Measurements from ENCODE around the gene TCF4. TPM values are rescaled to one million over a fixed set of nuclear protein-coding genes. Genes with fewer than 3 reads are reported as not detected.

The TCF4 gene
- total and polyA plus RNA-seq, 2 experiments from 2014 or later: 77.7 to 89.2 TPM

GRCh38 chr18:55289048-55289447, 298.9 kb downstream of the TCF4 start (continued):
- no peak for TF ChIP-seq REST (IDR thresholded peaks at IDR 0.05; ENCODE audit: unreplicated experiment)

- Mint-ChIP-seq H3K9me3 (no peaks in the 10 kb centered on the region), H3K27me3 (ENCODE audit: insufficient read depth, low read depth, poor library complexity) (peaks cover 4% of the 10 kb centered on the region), H3K4me1 (peaks cover 32% of the 10 kb centered on the region), H3K4me3 (no peak overlapping the region), H3K27ac (peak overlapping the region; percentile 93; the same call in 1 of the 2 replicates), H3K36me3 (ENCODE audit: low read depth) (no peaks in the 10 kb centered on the region)
- Histone ChIP-seq H3K9me2 (ENCODE audit: insufficient read depth) (no peaks in the 10 kb centered on the region), H3K27me3 (ENCODE audit: insufficient read depth) (no peaks in the 10 kb centered on the region), H4K20me1 (replicated peaks; ENCODE audit: insufficient read depth) (no peaks in the 10 kb centered on the region), H3K4me3 (no peak overlapping the region), H3K36me3 (ENCODE audit: insufficient read depth) (no peaks in the 10 kb centered on the region), H3F3A (replicated peaks; ENCODE audit: low read depth) (no peaks in the 10 kb centered on the region), H3K4me2 (no peak overlapping the region), H3K4me1 (ENCODE audit: insufficient read depth) (peaks cover 20% of the 10 kb centered on the region), H3K27ac (ENCODE audit: low read depth) (no peak overlapping the region), H3K79me2 (replicated peaks; ENCODE audit: insufficient read depth) (peaks cover 27% of the 10 kb centered on the region), H2AFZ (no peak overlapping the region)
- no peak for ATAC-seq
- DNase-seq (ENCODE audit: low spot score): no peak
- TF ChIP-seq CTCF (conservative IDR thresholded peaks at IDR 0.05; ENCODE audit: low read depth in 2 of 2): no peak
- no peak for TF ChIP-seq ETS1 (IDR thresholded peaks at IDR 0.05)
- no peak for TF ChIP-seq ZNF114 (CRISPR knock-in tag; IDR thresholded peaks at IDR 0.05)
- no peak for TF ChIP-seq POLR2AphosphoS5 (IDR thresholded peaks at IDR 0.05; ENCODE audit: low read depth)
- TF ChIP-seq EZH2 (IDR thresholded peaks at IDR 0.05; ENCODE audit: low read depth, unreplicated experiment): no peak
- TF ChIP-seq REST (IDR thresholded peaks at IDR 0.05; ENCODE audit: unreplicated experiment): no peak
- no peak for TF ChIP-seq STAT1 (IDR thresholded peaks at IDR 0.05; ENCODE audit: unreplicated experiment)
- TF ChIP-seq NANOG (IDR thresholded peaks at IDR 0.05; ENCODE audit: borderline replicate concordance): no peak
Observed at GRCh38 chr18:55287935-55288868, 299.8 kb downstream of the TCF4 start.

Measured in GM23338 (cell line).